Neural cell (in vitro differentiated cells): ENCODE measurements around the gene ZNF154. TPM values are rescaled to one million over a fixed set of nuclear protein-coding genes. Genes with fewer than 3 reads are reported as not detected.

Source experiments
- H2AFZ ChIP-seq: fragments of 200-600, 300-800 bp; sonication (generic), shearing (Covaris generic); 2 replicates; pipeline ENCODE4 v1.6.0; 2014; ENCODE audit warnings: low read depth, mild to moderate bottlenecking, antibody characterized with exemption, low read length, moderate library complexity
- H3F3A ChIP-seq: fragments of 200-600 bp; shearing (Covaris generic); 2 replicates; pipeline ENCODE4 v1.6.1; 2016; ENCODE audit warnings: mild to moderate bottlenecking, moderate library complexity, mixed read lengths, antibody characterized with exemption, low read length; ENCODE audit not compliant: insufficient read depth, poor library complexity, severe bottlenecking
- H3K27ac ChIP-seq: fragments of 200-600, 300-800 bp; sonication (generic), shearing (Covaris generic); 2 replicates; pipeline ENCODE4 v1.5.1; 2014; ENCODE audit warnings: mild to moderate bottlenecking, low read length, moderate library complexity
- H3K27me3 ChIP-seq: fragments of 300-800, 200-600 bp; sonication (generic), shearing (Covaris generic); 2 replicates; pipeline ENCODE4 v1.6.0; 2014; ENCODE audit warnings: mild to moderate bottlenecking, low read depth, low read length, moderate library complexity; ENCODE audit not compliant: insufficient read depth
- H3K36me3 ChIP-seq: fragments of 300-800, 200-600 bp; sonication (generic), shearing (Covaris generic); 2 replicates; pipeline ENCODE4 v1.5.1; 2014; ENCODE audit warnings: mild to moderate bottlenecking, antibody characterized with exemption, low read length, moderate library complexity; ENCODE audit not compliant: insufficient read depth
- H3K4me2 ChIP-seq: fragments of 300-800, 200-600 bp; sonication (generic), shearing (Covaris generic); 2 replicates; pipeline ENCODE4 v1.6.0; 2014; ENCODE audit warnings: mild to moderate bottlenecking, low read length
- H3K4me3 ChIP-seq: fragments of 300-800, 200-600 bp; sonication (generic), shearing (Covaris generic); 2 replicates; pipeline ENCODE4 v1.5.1; 2014; ENCODE audit warnings: mild to moderate bottlenecking, low read length, moderate library complexity
- H3K79me2 ChIP-seq: fragments of 200-600 bp; shearing (Covaris generic); replicated peaks from 2 replicates; pipeline ENCODE4 v1.6.0; 2014; ENCODE audit warnings: mild to moderate bottlenecking, low read length, moderate library complexity; ENCODE audit not compliant: insufficient read depth
- H3K9ac ChIP-seq: fragments of 300-800, 200-600 bp; sonication (generic), shearing (Covaris generic); 2 replicates; pipeline ENCODE4 v1.6.1; 2016; ENCODE audit warnings: mild to moderate bottlenecking, low read length, mixed read lengths
- H3K9me2 ChIP-seq: fragments of 200-600 bp; shearing (Covaris generic); 2 replicates; pipeline ENCODE4 v1.6.1; 2016; ENCODE audit warnings: mild to moderate bottlenecking, low read length, mixed read lengths; ENCODE audit not compliant: insufficient read depth
- H3K9me3 ChIP-seq: fragments of 200-600, 300-800 bp; sonication (generic), shearing (Covaris generic); 2 replicates; pipeline ENCODE4 v1.6.1; 2016; ENCODE audit warnings: mild to moderate bottlenecking, mixed run types, low read length, moderate library complexity, mixed read lengths
- H4K20me1 ChIP-seq: fragments of 200-600 bp; shearing (Covaris generic); 2 replicates; pipeline ENCODE4 v1.6.1; 2016; ENCODE audit warnings: mild to moderate bottlenecking, mixed run types; ENCODE audit not compliant: insufficient read depth
- EP300 ChIP-seq: fragments of 450-650 bp; conservative IDR thresholded peaks from 2 replicates; pipeline ENCODE4 v1.6.1; 2014; ENCODE audit warnings: antibody characterized with exemption, mild to moderate bottlenecking, moderate library complexity; ENCODE audit not compliant: poor library complexity, severe bottlenecking
- EZH2 ChIP-seq: fragments of 200-600, 300-800 bp; shearing (Covaris generic), sonication (generic); IDR thresholded peaks from 2 replicates; pipeline ENCODE4 v1.6.1; 2014; ENCODE audit warnings: antibody characterized with exemption, low read length, borderline replicate concordance, mild to moderate bottlenecking; ENCODE audit not compliant: insufficient read depth, poor library complexity, severe bottlenecking
- MXI1 ChIP-seq: fragments of 450-650 bp; conservative IDR thresholded peaks from 2 replicates; pipeline ENCODE4 v1.6.1; 2014; ENCODE audit warnings: antibody characterized with exemption, mild to moderate bottlenecking; ENCODE audit not compliant: poor library complexity, severe bottlenecking
- POLR2AphosphoS5 ChIP-seq: IDR thresholded peaks from 2 replicates; pipeline ENCODE4 v1.6.1; 2012
- RAD21 ChIP-seq: fragments of 450-650 bp; conservative IDR thresholded peaks from 2 replicates; pipeline ENCODE4 v1.6.1; 2014; ENCODE audit warnings: antibody characterized with exemption, mild to moderate bottlenecking, moderate library complexity
- SMC3 ChIP-seq: fragments of 450-650 bp; conservative IDR thresholded peaks from 2 replicates; pipeline ENCODE4 v1.6.1; 2014; ENCODE audit warnings: antibody characterized with exemption, mild to moderate bottlenecking, moderate library complexity; ENCODE audit not compliant: poor library complexity
- TAF1 ChIP-seq: IDR thresholded peaks from 2 replicates; pipeline ENCODE4 v1.6.1; 2012; ENCODE audit warnings: low read depth
- polyA plus RNA-seq: library from polyadenylated mRNA; depleted of rRNA; stranded (reverse); fragments of >200 nt; gene quantifications from 2 replicates; pipeline ENCODE4 v1.2.3, GENCODE V29; 2014
- TF ChIP-seq, protein P1 (sequence below): IDR thresholded peaks from 2 replicates; pipeline ENCODE4 v1.6.1; 2012; ENCODE audit warnings: borderline replicate concordance
- TF ChIP-seq, protein P2 (sequence below): fragments of 450-650 bp; IDR thresholded peaks from 2 replicates; pipeline ENCODE4 v1.5.1; 2014; ENCODE audit warnings: antibody characterized with exemption, mild to moderate bottlenecking, moderate library complexity; ENCODE audit not compliant: poor library complexity, severe bottlenecking

ZNF154 gene
- polyA plus RNA-seq, 1 donor from 2014 or later: 25.5 TPM

DNA sequence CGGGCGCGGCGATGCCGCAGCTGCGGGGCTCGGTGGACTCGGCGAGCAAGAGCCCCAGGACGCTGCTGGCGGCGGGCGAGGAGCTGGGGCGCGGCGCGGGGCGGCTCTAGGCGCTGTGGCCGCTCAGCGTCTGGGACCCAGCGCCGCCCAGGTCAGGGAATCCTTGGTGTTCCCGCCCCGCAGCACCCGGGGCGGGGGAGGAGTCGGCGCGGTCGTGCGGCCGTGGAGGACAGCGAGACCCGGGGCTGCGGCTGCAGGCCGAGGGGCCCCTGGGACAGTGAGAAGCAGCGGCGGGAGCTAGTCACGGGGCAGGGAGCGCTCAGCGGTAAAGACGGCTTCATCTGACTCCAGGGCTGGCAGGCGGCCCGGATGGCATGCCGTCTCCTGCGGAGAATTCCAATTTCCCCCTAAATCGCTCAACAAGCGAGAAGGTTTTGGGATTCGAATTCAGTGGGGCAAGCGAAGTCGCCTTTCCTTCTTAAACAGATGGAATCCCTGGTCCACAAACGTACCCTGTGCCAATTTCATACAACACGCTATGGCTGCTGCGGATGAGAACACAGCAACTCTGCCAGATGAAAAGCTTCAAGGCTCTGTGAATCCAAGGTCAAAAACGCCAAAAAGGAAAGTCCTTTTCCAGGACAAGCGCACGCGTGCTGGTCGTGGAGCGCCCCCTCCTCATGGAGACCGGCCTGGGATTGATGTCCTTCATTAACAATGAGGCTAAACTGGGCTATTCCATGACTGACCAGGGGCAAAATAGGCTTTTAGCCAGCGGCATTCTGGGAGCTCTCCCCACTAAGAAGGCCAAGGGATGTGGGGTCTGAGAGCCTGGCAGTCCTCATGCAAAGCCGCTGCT is 44.5 kb downstream of the ZNF154 start:
- Histone ChIP-seq H3K9ac (peak overlapping the region; percentile 58), H3K27me3 (peaks cover 11% of the 10 kb centered on the region), H3K9me3 (no peaks in the 10 kb centered on the region), H3K27ac (peak overlapping the region; percentile 15), H3K36me3 (no peaks in the 10 kb centered on the region), H4K20me1 (no peaks in the 10 kb centered on the region), H3K9me2 (no peaks in the 10 kb centered on the region), H3F3A (no peaks in the 10 kb centered on the region), H3K4me2 (peak overlapping the region; percentile 54), H3K79me2 (no peaks in the 10 kb centered on the region), H3K4me3 (peak overlapping the region; percentile 72), H2AFZ (peak overlapping the region; percentile 45)
- TF ChIP-seq TAF1 (no peak), RAD21 (peak; percentile 20), EP300 (peak; percentile 17), MXI1 (peak; percentile 53), POLR2AphosphoS5 (no peak)
- TF ChIP-seq, protein P1, sequence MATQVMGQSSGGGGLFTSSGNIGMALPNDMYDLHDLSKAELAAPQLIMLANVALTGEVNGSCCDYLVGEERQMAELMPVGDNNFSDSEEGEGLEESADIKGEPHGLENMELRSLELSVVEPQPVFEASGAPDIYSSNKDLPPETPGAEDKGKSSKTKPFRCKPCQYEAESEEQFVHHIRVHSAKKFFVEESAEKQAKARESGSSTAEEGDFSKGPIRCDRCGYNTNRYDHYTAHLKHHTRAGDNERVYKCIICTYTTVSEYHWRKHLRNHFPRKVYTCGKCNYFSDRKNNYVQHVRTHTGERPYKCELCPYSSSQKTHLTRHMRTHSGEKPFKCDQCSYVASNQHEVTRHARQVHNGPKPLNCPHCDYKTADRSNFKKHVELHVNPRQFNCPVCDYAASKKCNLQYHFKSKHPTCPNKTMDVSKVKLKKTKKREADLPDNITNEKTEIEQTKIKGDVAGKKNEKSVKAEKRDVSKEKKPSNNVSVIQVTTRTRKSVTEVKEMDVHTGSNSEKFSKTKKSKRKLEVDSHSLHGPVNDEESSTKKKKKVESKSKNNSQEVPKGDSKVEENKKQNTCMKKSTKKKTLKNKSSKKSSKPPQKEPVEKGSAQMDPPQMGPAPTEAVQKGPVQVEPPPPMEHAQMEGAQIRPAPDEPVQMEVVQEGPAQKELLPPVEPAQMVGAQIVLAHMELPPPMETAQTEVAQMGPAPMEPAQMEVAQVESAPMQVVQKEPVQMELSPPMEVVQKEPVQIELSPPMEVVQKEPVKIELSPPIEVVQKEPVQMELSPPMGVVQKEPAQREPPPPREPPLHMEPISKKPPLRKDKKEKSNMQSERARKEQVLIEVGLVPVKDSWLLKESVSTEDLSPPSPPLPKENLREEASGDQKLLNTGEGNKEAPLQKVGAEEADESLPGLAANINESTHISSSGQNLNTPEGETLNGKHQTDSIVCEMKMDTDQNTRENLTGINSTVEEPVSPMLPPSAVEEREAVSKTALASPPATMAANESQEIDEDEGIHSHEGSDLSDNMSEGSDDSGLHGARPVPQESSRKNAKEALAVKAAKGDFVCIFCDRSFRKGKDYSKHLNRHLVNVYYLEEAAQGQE: peak; percentile 26

DNA sequence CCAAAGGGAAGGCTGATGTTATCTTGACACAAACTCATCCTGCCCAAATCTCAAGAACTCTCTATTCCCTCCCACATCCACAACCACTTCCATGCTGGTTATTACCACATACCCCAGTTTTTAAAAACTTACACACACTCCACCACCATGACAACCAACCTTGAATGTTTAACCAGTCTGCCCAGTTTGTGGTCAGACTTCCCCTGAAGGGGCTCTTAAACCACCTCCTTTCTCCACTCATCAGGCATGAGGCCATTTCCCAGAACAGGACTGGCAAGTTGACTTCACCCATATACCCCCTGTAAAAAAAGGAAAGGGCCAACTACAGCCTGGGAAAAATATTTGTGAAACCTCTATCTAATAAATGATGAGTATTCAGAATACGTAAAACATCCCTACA is 52.7 kb downstream of the ZNF154 start:
- Histone ChIP-seq H3K79me2 (no peaks in the 10 kb centered on the region), H2AFZ (no peak overlapping the region), H3K27ac (no peak overlapping the region), H3K9me2 (no peaks in the 10 kb centered on the region), H3F3A (no peaks in the 10 kb centered on the region), H3K9ac (no peak overlapping the region), H3K9me3 (no peaks in the 10 kb centered on the region), H4K20me1 (no peaks in the 10 kb centered on the region), H3K36me3 (no peaks in the 10 kb centered on the region), H3K4me3 (no peak overlapping the region), H3K4me2 (no peak overlapping the region), H3K27me3 (peaks cover 15% of the 10 kb centered on the region)
- TF ChIP-seq EZH2 (no peak), SMC3 (no peak), TAF1 (no peak), RAD21 (no peak), POLR2AphosphoS5 (no peak), MXI1 (no peak), EP300 (no peak)
- TF ChIP-seq, protein P2, sequence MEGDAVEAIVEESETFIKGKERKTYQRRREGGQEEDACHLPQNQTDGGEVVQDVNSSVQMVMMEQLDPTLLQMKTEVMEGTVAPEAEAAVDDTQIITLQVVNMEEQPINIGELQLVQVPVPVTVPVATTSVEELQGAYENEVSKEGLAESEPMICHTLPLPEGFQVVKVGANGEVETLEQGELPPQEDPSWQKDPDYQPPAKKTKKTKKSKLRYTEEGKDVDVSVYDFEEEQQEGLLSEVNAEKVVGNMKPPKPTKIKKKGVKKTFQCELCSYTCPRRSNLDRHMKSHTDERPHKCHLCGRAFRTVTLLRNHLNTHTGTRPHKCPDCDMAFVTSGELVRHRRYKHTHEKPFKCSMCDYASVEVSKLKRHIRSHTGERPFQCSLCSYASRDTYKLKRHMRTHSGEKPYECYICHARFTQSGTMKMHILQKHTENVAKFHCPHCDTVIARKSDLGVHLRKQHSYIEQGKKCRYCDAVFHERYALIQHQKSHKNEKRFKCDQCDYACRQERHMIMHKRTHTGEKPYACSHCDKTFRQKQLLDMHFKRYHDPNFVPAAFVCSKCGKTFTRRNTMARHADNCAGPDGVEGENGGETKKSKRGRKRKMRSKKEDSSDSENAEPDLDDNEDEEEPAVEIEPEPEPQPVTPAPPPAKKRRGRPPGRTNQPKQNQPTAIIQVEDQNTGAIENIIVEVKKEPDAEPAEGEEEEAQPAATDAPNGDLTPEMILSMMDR: no peak
- TF ChIP-seq, protein P1: no peak
